Measurements from ENCODE around the gene LMTK3. TPM values are rescaled to one million over a fixed set of nuclear protein-coding genes. Genes with fewer than 3 reads are reported as not detected.

LMTK3 gene
- total and polyA plus RNA-seq, 2 of the 13 experiments (the other 11 are each of a cell fraction or from before 2014, with no cell fraction given): 0.18 to 0.29 TPM

GRCh38 chr19:48558018-48558684 is 46.5 kb upstream of the LMTK3 start (continued):
- TF ChIP-seq, protein P1, sequence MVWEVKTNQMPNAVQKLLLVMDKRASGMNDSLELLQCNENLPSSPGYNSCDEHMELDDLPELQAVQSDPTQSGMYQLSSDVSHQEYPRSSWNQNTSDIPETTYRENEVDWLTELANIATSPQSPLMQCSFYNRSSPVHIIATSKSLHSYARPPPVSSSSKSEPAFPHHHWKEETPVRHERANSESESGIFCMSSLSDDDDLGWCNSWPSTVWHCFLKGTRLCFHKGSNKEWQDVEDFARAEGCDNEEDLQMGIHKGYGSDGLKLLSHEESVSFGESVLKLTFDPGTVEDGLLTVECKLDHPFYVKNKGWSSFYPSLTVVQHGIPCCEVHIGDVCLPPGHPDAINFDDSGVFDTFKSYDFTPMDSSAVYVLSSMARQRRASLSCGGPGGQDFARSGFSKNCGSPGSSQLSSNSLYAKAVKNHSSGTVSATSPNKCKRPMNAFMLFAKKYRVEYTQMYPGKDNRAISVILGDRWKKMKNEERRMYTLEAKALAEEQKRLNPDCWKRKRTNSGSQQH (CRISPR knock-in tag; IDR thresholded peaks at IDR 0.05; ENCODE audit: low read depth): 0 out of 2 replicates have a peak, but pooled peaks have one; percentile 30
- TF ChIP-seq REPIN1 (CRISPR knock-in tag; IDR thresholded peaks at IDR 0.05; ENCODE audit: borderline replicate concordance, low read depth) (peak; percentile 60), ZMAT3 (CRISPR knock-in tag; conservative IDR thresholded peaks at IDR 0.05) (peak; percentile 79; the same call in 1 of the 2 replicates), ZNF549 (CRISPR knock-in tag; IDR thresholded peaks at IDR 0.05) (0 out of 2 replicates have a peak, but pooled peaks have one; percentile 53), ESRRA (CRISPR knock-in tag; IDR thresholded peaks at IDR 0.05; ENCODE audit: low read depth) (peak; percentile 96), HNRNPH1 (optimal IDR thresholded peaks at IDR 0.05; ENCODE audit: low read depth, low read length) (no peak), ZNF44 (CRISPR knock-in tag; IDR thresholded peaks at IDR 0.05) (no peak), SYNCRIP (IDR thresholded peaks at IDR 0.05; ENCODE audit: insufficient read depth, low read depth, low read length) (no peak), ZNF550 (CRISPR knock-in tag; IDR thresholded peaks at IDR 0.05; ENCODE audit: borderline replicate concordance) (0 out of 2 replicates have a peak, but pooled peaks have one; percentile 75), HNRNPLL (IDR thresholded peaks at IDR 0.05; ENCODE audit: low read depth, low read length, poor library complexity, severe bottlenecking) (peak; percentile 40), ZNF816 (CRISPR knock-in tag; IDR thresholded peaks at IDR 0.05; ENCODE audit: borderline replicate concordance) (peak; percentile 43; the same call in 1 of the 2 replicates), NPAS2 (CRISPR knock-in tag; IDR thresholded peaks at IDR 0.05; ENCODE audit: borderline replicate concordance) (no peak), TMF1 (CRISPR knock-in tag; IDR thresholded peaks at IDR 0.05; ENCODE audit: low read depth) (no peak), MED13 (CRISPR knock-in tag; IDR thresholded peaks at IDR 0.05) (peak; percentile 86; the same call in 1 of the 2 replicates), ZSCAN21 (CRISPR knock-in tag; IDR thresholded peaks at IDR 0.05; ENCODE audit: borderline replicate concordance) (peak; percentile 92), HMGXB3 (CRISPR knock-in tag; IDR thresholded peaks at IDR 0.05; ENCODE audit: borderline replicate concordance) (peak; percentile 81; the same call in 1 of the 2 replicates), SAFB2 (CRISPR knock-in tag; IDR thresholded peaks at IDR 0.05; ENCODE audit: borderline replicate concordance, low read depth) (peak; percentile 34; the same call in 1 of the 2 replicates), FOXK2 (IDR thresholded peaks at IDR 0.05) (no peak), ZNF616 (CRISPR knock-in tag; IDR thresholded peaks at IDR 0.05; ENCODE audit: low read depth) (no peak)
- TF ChIP-seq, protein P2, sequence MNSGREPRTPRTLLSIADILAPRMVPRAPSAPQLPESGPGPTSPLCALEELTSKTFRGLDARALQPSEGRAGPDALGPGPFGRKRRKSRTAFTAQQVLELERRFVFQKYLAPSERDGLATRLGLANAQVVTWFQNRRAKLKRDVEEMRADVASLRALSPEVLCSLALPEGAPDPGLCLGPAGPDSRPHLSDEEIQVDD (CRISPR knock-in tag; IDR thresholded peaks at IDR 0.05; ENCODE audit: borderline replicate concordance): no peak

Data from HepG2 (cell line).